ENCODE measurements around the gene TRIP11.

Gene TRIP11

GRCh38 chr14:91983588-91983987, 56.3 kb downstream of the TRIP11 start:
- H3K27me3 Mint-ChIP-seq = no peaks in the 10 kb centered on the region
- no peaks in the 10 kb centered on the region for H3K9me3 Mint-ChIP-seq
- H3K27ac Mint-ChIP-seq = no peak overlapping the region
- peaks cover 23% of the 10 kb centered on the region for H3K4me1 Mint-ChIP-seq
- no peak overlapping the region for H3K4me3 Mint-ChIP-seq
- peaks cover 38% of the 10 kb centered on the region for H3K36me3 Mint-ChIP-seq

- no peaks in the 10 kb centered on the region for H3K27me3 Mint-ChIP-seq
- peaks cover 25% of the 10 kb centered on the region for H3K36me3 Mint-ChIP-seq
- H3K4me3 Mint-ChIP-seq = peak overlapping the region; percentile 70
- H3K9me3 Mint-ChIP-seq = no peaks in the 10 kb centered on the region
- peaks cover 35% of the 10 kb centered on the region for H3K4me1 Mint-ChIP-seq
- peak overlapping the region; percentile 96 for H3K27ac Mint-ChIP-seq
Observed at GRCh38 chr14:91980157-91980556, 59.7 kb downstream of the TRIP11 start.

- no peaks in the 10 kb centered on the region for H3K9me3 Mint-ChIP-seq
- peaks cover 32% of the 10 kb centered on the region for H3K4me1 Mint-ChIP-seq
- peak overlapping the region; percentile 51 for H3K27ac Mint-ChIP-seq
- peaks cover 18% of the 10 kb centered on the region for H3K36me3 Mint-ChIP-seq
- no peak overlapping the region for H3K4me3 Mint-ChIP-seq
- H3K27me3 Mint-ChIP-seq = no peaks in the 10 kb centered on the region
Observed at GRCh38 chr14:91977884-91978283, 62.0 kb downstream of the TRIP11 start.

- Mint-ChIP-seq H3K4me1 (peaks cover 28% of the 10 kb centered on the region), H3K9me3 (no peaks in the 10 kb centered on the region), H3K27me3 (no peaks in the 10 kb centered on the region), H3K36me3 (peaks cover 20% of the 10 kb centered on the region), H3K4me3 (no peak overlapping the region), H3K27ac (no peak overlapping the region)
Observed at GRCh38 chr14:91975763-91976162, 64.1 kb downstream of the TRIP11 start.

GRCh38 chr14:91971188-91971778, 68.6 kb downstream of the TRIP11 start:
- H3K36me3 Mint-ChIP-seq = peaks cover 20% of the 10 kb centered on the region
- H3K27ac Mint-ChIP-seq = peak overlapping the region; percentile 49
- H3K4me1 Mint-ChIP-seq = peaks cover 13% of the 10 kb centered on the region
- no peaks in the 10 kb centered on the region for H3K27me3 Mint-ChIP-seq
- no peaks in the 10 kb centered on the region for H3K9me3 Mint-ChIP-seq
- H3K4me3 Mint-ChIP-seq = no peak overlapping the region

GRCh38 chr14:91968280-91968679, 71.6 kb downstream of the TRIP11 start:
- peak overlapping the region; percentile 79 for H3K27ac Mint-ChIP-seq
- H3K4me1 Mint-ChIP-seq = peaks cover 18% of the 10 kb centered on the region
- peak overlapping the region; percentile 16 for H3K4me3 Mint-ChIP-seq
- H3K36me3 Mint-ChIP-seq = peaks cover 15% of the 10 kb centered on the region
- no peaks in the 10 kb centered on the region for H3K27me3 Mint-ChIP-seq
- no peaks in the 10 kb centered on the region for H3K9me3 Mint-ChIP-seq

GRCh38 chr14:91964724-91965123, 75.1 kb downstream of the TRIP11 start:
- H3K27ac Mint-ChIP-seq = peak overlapping the region; percentile 36
- H3K36me3 Mint-ChIP-seq = peaks cover 6% of the 10 kb centered on the region
- H3K4me1 Mint-ChIP-seq = peaks cover 24% of the 10 kb centered on the region
- H3K27me3 Mint-ChIP-seq = no peaks in the 10 kb centered on the region
- no peaks in the 10 kb centered on the region for H3K9me3 Mint-ChIP-seq
- no peak overlapping the region for H3K4me3 Mint-ChIP-seq

GRCh38 chr14:91964011-91964410, 75.8 kb downstream of the TRIP11 start:
- Mint-ChIP-seq H3K36me3 (peaks cover 6% of the 10 kb centered on the region), H3K27ac (no peak overlapping the region), H3K4me3 (no peak overlapping the region), H3K27me3 (no peaks in the 10 kb centered on the region), H3K4me1 (peaks cover 18% of the 10 kb centered on the region), H3K9me3 (no peaks in the 10 kb centered on the region)

GRCh38 chr14:91963465-91963864, 76.4 kb downstream of the TRIP11 start:
- Mint-ChIP-seq H3K27ac (no peak overlapping the region), H3K36me3 (peaks cover 4% of the 10 kb centered on the region), H3K9me3 (no peaks in the 10 kb centered on the region), H3K27me3 (no peaks in the 10 kb centered on the region), H3K4me3 (no peak overlapping the region), H3K4me1 (peaks cover 13% of the 10 kb centered on the region)

- no peaks in the 10 kb centered on the region for H3K27me3 Mint-ChIP-seq
- H3K4me3 Mint-ChIP-seq = no peak overlapping the region
- H3K27ac Mint-ChIP-seq = peak overlapping the region; percentile 62
Observed at GRCh38 chr14:91961297-91962220, 78.3 kb downstream of the TRIP11 start.

GRCh38 chr14:91957876-91958313, 82.0 kb downstream of the TRIP11 start:
- no peak overlapping the region for H3K4me3 Mint-ChIP-seq
- H3K9me3 Mint-ChIP-seq = no peaks in the 10 kb centered on the region
- no peak overlapping the region for H3K27ac Mint-ChIP-seq
- peaks cover 6% of the 10 kb centered on the region for H3K4me1 Mint-ChIP-seq
- no peaks in the 10 kb centered on the region for H3K36me3 Mint-ChIP-seq
- no peaks in the 10 kb centered on the region for H3K27me3 Mint-ChIP-seq

More at GRCh38 chr14:91961297-91962220, 78.3 kb downstream of the TRIP11 start:
- H3K4me1 Mint-ChIP-seq = peaks cover 10% of the 10 kb centered on the region
- H3K36me3 Mint-ChIP-seq = no peaks in the 10 kb centered on the region
- no peaks in the 10 kb centered on the region for H3K9me3 Mint-ChIP-seq

- peaks cover under 1% of the 10 kb centered on the region for H3K4me1 Mint-ChIP-seq
- H3K27ac Mint-ChIP-seq = no peak overlapping the region
- H3K4me3 Mint-ChIP-seq = no peak overlapping the region
Observed at GRCh38 chr14:91956616-91957015, 83.2 kb downstream of the TRIP11 start.

GRCh38 chr14:91955168-91955567, 84.7 kb downstream of the TRIP11 start:
- H3K27me3 Mint-ChIP-seq = no peaks in the 10 kb centered on the region
- no peaks in the 10 kb centered on the region for H3K9me3 Mint-ChIP-seq
- no peak overlapping the region for H3K27ac Mint-ChIP-seq
- H3K4me3 Mint-ChIP-seq = no peak overlapping the region
- no peaks in the 10 kb centered on the region for H3K36me3 Mint-ChIP-seq
- no peaks in the 10 kb centered on the region for H3K4me1 Mint-ChIP-seq

More at GRCh38 chr14:91956616-91957015, 83.2 kb downstream of the TRIP11 start:
- Mint-ChIP-seq H3K27me3 (no peaks in the 10 kb centered on the region), H3K9me3 (no peaks in the 10 kb centered on the region), H3K36me3 (no peaks in the 10 kb centered on the region)

- no peaks in the 10 kb centered on the region for H3K36me3 Mint-ChIP-seq
- no peaks in the 10 kb centered on the region for H3K27me3 Mint-ChIP-seq
- no peak overlapping the region for H3K27ac Mint-ChIP-seq
- no peaks in the 10 kb centered on the region for H3K9me3 Mint-ChIP-seq
- no peaks in the 10 kb centered on the region for H3K4me1 Mint-ChIP-seq
- H3K4me3 Mint-ChIP-seq = no peak overlapping the region
Observed at GRCh38 chr14:91953170-91953985, 86.5 kb downstream of the TRIP11 start.

GRCh38 chr14:91947475-91948184, 92.2 kb downstream of the TRIP11 start, which contains the start of gene FBLN5:
Gene FBLN5 (minus strand): TSS chr14:91947694. CDS start chr14:91947229, 465 bp downstream.
- Mint-ChIP-seq H3K27ac (no peak within 1 kb of the TSS), H3K27me3 (peaks cover 14% of the 10 kb centered on the region)

More at GRCh38 chr14:91947475-91948184, 92.2 kb downstream of the TRIP11 start, which contains the start of gene FBLN5:
- H3K36me3 Mint-ChIP-seq = no peaks in the 10 kb centered on the region
- peaks cover 14% of the 10 kb centered on the region for H3K4me1 Mint-ChIP-seq
- no peaks in the 10 kb centered on the region for H3K9me3 Mint-ChIP-seq
- H3K4me3 Mint-ChIP-seq = peak within 1 kb of the TSS; percentile 93
